Measurements from ENCODE around the gene SEMA3G.

SEMA3G gene

GRCh38 chr3:52422669-52423068 is 22.2 kb downstream of the SEMA3G start:
- no peak for DNase-seq

- no peak for DNase-seq
These were observed 24.5 kb downstream of the SEMA3G start for GRCh38 chr3:52420388-52420787.

GRCh38 chr3:52415800-52416199 is 29.1 kb downstream of the SEMA3G start:
- no peak for DNase-seq

GRCh38 chr3:52408466-52408865 is 36.4 kb downstream of the SEMA3G start:
- no peak for DNase-seq

GRCh38 chr3:52407779-52408178 is 37.1 kb downstream of the SEMA3G start:
- no peak for DNase-seq

GRCh38 chr3:52406791-52407510 is 38.0 kb downstream of the SEMA3G start:
- no peak for DNase-seq

GRCh38 chr3:52406231-52406661 is 38.7 kb downstream of the SEMA3G start:
- no peak for DNase-seq

- no peak for DNase-seq
These were observed 39.2 kb downstream of the SEMA3G start for GRCh38 chr3:52405601-52406110.

- no peak for DNase-seq
These were observed 39.8 kb downstream of the SEMA3G start for GRCh38 chr3:52405066-52405465.

GRCh38 chr3:52404391-52404790 is 40.5 kb downstream of the SEMA3G start:
- DNase-seq = no peak

- DNase-seq = no peak
These were observed 40.9 kb downstream of the SEMA3G start for GRCh38 chr3:52403955-52404354.

- no peak for DNase-seq
These were observed 41.5 kb downstream of the SEMA3G start for GRCh38 chr3:52403271-52403841.

- no peak for DNase-seq
These were observed 42.1 kb downstream of the SEMA3G start for GRCh38 chr3:52402706-52403270.

GRCh38 chr3:52402101-52402521 is 42.8 kb downstream of the SEMA3G start:
- DNase-seq = no peak

- DNase-seq = no peak
These were observed 43.4 kb downstream of the SEMA3G start for GRCh38 chr3:52401551-52401950.

- DNase-seq = no peak
These were observed 43.9 kb downstream of the SEMA3G start for GRCh38 chr3:52401021-52401420.

GRCh38 chr3:52400275-52400793 is 44.6 kb downstream of the SEMA3G start:
- DNase-seq = no peak

- DNase-seq = no peak
These were observed 45.3 kb downstream of the SEMA3G start for GRCh38 chr3:52399593-52399992.

- DNase-seq = no peak
These were observed 45.8 kb downstream of the SEMA3G start for GRCh38 chr3:52399131-52399530.

- no peak for DNase-seq
These were observed 46.2 kb downstream of the SEMA3G start for GRCh38 chr3:52398670-52399081.

- no peak for DNase-seq
These were observed 47.1 kb downstream of the SEMA3G start for GRCh38 chr3:52397676-52398399.
